Left ventricle myocardium inferior (tissue), 1 donor: Measurements from ENCODE around the gene SRF. TPM values are rescaled to one million over a fixed set of nuclear protein-coding genes. Genes with fewer than 3 reads are reported as not detected.

Source experiments
- DNase-seq: peaks from one replicate; pipeline ENCODE4 v3.0.0-alpha.2; 2020
- H3K27ac ChIP-seq: fragments of 200-600 bp; replicated peaks from 2 replicates; pipeline ENCODE4 v1.8.0; 2021
- H3K27me3 ChIP-seq: fragments of 200-600 bp; 2 replicates; pipeline ENCODE4 v1.8.0; 2021; ENCODE audit warnings: low read depth
- H3K36me3 ChIP-seq: fragments of 200-600 bp; 2 replicates; pipeline ENCODE4 v1.8.0; 2021
- H3K4me1 ChIP-seq: fragments of 200-600 bp; 2 replicates; pipeline ENCODE4 v1.8.0; 2021
- H3K4me3 ChIP-seq: fragments of 200-600 bp; 2 replicates; pipeline ENCODE4 v1.8.0; 2021; ENCODE audit warnings: mild to moderate bottlenecking, moderate library complexity
- H3K9me3 ChIP-seq: fragments of 200-600 bp; replicated peaks from 2 replicates; pipeline ENCODE4 v1.8.0; 2021
- intact Hi-C: fragments of 100-400 bp; cut with micrococcal nuclease; formaldehyde crosslinking; loops from one replicate; pipeline ENCODE4 v1.11.0; 2022
- total RNA-seq: library from RNA; stranded (reverse); fragmentation: NEBNext Ultra II Directional; extraction: Animal tissue kit (Norgen Biotek cat#: 25700); gene quantifications from one replicate; pipeline ENCODE4 v1.2.1, GENCODE V29; 2021
- TF ChIP-seq, protein P1 (sequence below): fragments of 200-600 bp; IDR thresholded peaks from 2 replicates; pipeline ENCODE4 v1.8.0; 2021; ENCODE audit warnings: antibody characterized with exemption, mild to moderate bottlenecking, borderline replicate concordance
- donor health status: DM: no; HTN: yes; CAD: no; lungs with severe emphysema.

The SRF gene
- total RNA-seq, 1 donor from 2014 or later = 61.8 TPM

DNA sequence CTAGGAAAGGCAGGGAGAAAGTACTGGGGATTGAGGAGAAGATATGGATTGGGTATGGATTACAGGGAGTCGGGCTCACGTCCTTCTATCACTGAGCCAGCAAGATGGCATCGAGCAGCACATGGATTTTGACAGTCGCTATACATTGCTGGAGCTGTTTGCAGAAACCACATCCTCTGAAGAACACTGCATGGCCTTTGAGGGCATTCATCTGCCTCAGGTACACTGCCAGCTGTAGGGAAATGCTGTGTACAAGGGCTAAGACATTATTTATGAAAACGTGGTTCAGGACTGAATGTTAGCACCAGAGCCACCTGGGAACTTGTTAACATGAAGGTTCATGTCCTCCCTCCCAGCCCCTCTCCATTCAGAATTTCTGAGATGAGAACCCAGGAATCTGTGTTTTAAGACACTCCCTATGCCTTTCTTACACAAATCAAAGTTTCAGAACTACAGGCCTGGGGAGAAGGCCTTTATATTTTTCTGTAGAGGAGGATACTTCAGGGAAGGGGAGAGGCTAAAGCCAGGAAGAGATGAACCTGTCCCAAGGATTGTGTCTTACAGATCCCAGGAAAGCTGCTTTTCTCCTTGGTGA lies 14.4 kb downstream of the SRF start:
- Histone ChIP-seq H3K27ac (no peak overlapping the region), H3K4me1 (peaks cover 36% of the 10 kb centered on the region), H3K9me3 (no peaks in the 10 kb centered on the region), H3K4me3 (no peak overlapping the region), H3K27me3 (no peaks in the 10 kb centered on the region), H3K36me3 (peaks cover 59% of the 10 kb centered on the region)
- TF ChIP-seq, protein P1, sequence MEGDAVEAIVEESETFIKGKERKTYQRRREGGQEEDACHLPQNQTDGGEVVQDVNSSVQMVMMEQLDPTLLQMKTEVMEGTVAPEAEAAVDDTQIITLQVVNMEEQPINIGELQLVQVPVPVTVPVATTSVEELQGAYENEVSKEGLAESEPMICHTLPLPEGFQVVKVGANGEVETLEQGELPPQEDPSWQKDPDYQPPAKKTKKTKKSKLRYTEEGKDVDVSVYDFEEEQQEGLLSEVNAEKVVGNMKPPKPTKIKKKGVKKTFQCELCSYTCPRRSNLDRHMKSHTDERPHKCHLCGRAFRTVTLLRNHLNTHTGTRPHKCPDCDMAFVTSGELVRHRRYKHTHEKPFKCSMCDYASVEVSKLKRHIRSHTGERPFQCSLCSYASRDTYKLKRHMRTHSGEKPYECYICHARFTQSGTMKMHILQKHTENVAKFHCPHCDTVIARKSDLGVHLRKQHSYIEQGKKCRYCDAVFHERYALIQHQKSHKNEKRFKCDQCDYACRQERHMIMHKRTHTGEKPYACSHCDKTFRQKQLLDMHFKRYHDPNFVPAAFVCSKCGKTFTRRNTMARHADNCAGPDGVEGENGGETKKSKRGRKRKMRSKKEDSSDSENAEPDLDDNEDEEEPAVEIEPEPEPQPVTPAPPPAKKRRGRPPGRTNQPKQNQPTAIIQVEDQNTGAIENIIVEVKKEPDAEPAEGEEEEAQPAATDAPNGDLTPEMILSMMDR = no peak
- intact Hi-C loops = no loop called here
- DNase-seq = no peak

DNA sequence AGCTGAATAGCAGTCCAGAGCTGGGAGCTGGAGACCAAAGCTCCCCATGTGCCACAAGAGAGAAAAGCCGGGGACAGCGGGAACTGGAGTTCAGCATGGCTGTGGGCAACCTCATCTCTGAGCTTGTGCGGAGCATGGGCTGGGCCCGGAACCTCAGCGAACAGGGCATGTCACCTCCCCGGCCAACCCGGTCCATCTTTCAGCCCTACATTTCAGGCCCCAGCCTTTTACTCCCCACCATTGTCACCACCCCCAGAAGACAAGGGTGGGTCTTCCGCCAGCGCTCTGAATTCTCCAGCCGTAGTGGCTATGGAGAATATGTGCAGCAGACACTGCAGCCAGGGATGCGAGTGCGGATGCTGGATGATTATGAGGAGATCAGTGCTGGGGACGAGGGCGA lies 14.9 kb downstream of the SRF start:
- H3K4me3 ChIP-seq = no peak overlapping the region

DNA sequence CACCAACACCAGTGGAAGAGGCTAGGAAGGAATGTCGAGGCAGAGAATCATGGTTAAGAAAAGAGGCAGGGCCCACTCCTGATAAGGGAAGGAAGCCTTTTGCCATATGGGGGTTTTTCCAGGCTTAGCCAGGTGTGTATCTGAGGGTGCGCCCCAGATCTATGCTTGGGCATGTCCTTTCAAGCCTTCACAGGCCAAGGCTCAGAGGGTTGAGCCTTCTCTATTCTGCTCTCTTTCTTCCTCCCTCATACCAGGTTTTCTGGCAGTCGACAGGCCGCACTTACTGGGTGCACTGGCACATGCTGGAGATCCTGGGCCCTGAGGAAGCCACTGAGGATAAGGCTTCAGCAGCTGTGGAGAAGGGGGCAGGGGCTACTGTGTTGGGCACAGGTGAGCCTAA lies 15.6 kb downstream of the SRF start:
- peaks cover 30% of the 10 kb centered on the region for H3K4me1 ChIP-seq
- peaks cover 54% of the 10 kb centered on the region for H3K36me3 ChIP-seq
- TF ChIP-seq, protein P1 = no peak
- no peak overlapping the region for H3K4me3 ChIP-seq
- DNase-seq = no peak
- intact Hi-C loops = no loop called here
- no peaks in the 10 kb centered on the region for H3K9me3 ChIP-seq
- no peak overlapping the region for H3K27ac ChIP-seq
- H3K27me3 ChIP-seq = no peaks in the 10 kb centered on the region

More for the DNA sequence above, 14.9 kb downstream of the SRF start:
- DNase-seq = no peak
- Histone ChIP-seq H3K9me3 (no peaks in the 10 kb centered on the region), H3K27ac (no peak overlapping the region), H3K36me3 (peaks cover 54% of the 10 kb centered on the region), H3K4me1 (peaks cover 36% of the 10 kb centered on the region), H3K27me3 (no peaks in the 10 kb centered on the region)
- TF ChIP-seq, protein P1 = no peak
- intact Hi-C loops = no loop called here

DNA sequence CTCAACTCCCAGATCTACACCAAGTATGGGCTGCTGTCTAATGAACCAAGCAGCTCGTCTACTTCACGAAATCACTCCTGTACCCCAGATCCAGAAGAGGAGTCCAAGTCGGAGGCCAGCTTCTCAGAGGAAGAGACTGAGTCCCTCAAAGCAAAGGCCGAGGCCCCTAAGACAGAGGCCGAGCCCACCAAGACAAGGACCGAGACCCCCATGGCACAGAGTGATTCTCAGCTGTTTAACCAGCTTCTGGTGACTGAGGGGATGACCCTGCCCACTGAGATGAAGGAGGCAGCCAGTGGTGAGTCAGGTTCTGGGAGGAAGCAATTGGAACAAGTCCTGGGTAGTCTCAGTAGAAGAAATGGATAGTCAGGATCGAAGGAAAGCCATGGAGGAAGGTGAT lies 16.8 kb downstream of the SRF start:
- peaks cover 20% of the 10 kb centered on the region for H3K4me1 ChIP-seq
- H3K4me3 ChIP-seq = no peak overlapping the region
- H3K27me3 ChIP-seq = no peaks in the 10 kb centered on the region
- no peak overlapping the region for H3K27ac ChIP-seq
- H3K9me3 ChIP-seq = no peaks in the 10 kb centered on the region
- TF ChIP-seq, protein P1 = no peak
- no peak for DNase-seq
- peaks cover 61% of the 10 kb centered on the region for H3K36me3 ChIP-seq
- intact Hi-C loops = no loop called here

DNA sequence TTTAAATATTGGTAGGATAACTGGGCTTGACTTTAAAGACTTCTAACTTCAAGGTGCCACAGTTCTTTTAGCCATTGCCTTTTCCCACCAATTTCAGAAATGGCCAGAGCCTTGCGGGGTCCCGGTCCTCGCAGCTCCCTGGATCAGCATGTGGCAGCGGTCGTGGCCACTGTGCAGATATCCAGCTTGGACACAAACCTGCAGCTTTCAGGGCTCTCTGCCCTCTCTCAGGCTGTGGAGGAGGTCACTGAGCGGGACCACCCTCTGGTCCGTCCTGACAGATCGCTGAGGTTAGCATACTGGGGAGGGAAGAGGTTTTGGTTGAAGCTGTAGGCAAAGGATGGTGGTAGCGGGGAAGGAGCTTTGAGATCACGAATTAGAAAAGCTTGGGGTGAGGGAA lies 17.4 kb downstream of the SRF start:
- Histone ChIP-seq H3K9me3 (no peaks in the 10 kb centered on the region), H3K36me3 (peaks cover 67% of the 10 kb centered on the region)
- intact Hi-C loops = no loop called here

More for the DNA sequence above, 17.4 kb downstream of the SRF start:
- H3K4me3 ChIP-seq = no peak overlapping the region
- no peak for DNase-seq
- no peak overlapping the region for H3K27ac ChIP-seq
- TF ChIP-seq, protein P1 = no peak
- peaks cover 14% of the 10 kb centered on the region for H3K4me1 ChIP-seq
- no peaks in the 10 kb centered on the region for H3K27me3 ChIP-seq
